GM04503 (cell line): ENCODE data around the gene CHST8.

Source experiments
- DNase-seq: peaks from one replicate; pipeline ENCODE4 v3.0.0-alpha.2; 2012; ENCODE audit warnings: low read depth

Gene CHST8

GRCh38 chr19:33674626-33675367, 53.0 kb downstream of the CHST8 start:
- DNase-seq: no peak

- DNase-seq: no peak
These were observed 53.9 kb downstream of the CHST8 start for GRCh38 chr19:33675501-33676124.

GRCh38 chr19:33676999-33677665, 55.4 kb downstream of the CHST8 start:
- DNase-seq: no peak

- DNase-seq: no peak
These were observed 56.1 kb downstream of the CHST8 start for GRCh38 chr19:33677745-33678426.

GRCh38 chr19:33678796-33679585, 57.2 kb downstream of the CHST8 start:
- DNase-seq: no peak

GRCh38 chr19:33679696-33680095, 57.9 kb downstream of the CHST8 start:
- DNase-seq: no peak

GRCh38 chr19:33681081-33681680, 59.4 kb downstream of the CHST8 start:
- DNase-seq: no peak

- DNase-seq: no peak
These were observed 62.3 kb downstream of the CHST8 start for GRCh38 chr19:33683881-33684537.

GRCh38 chr19:33684538-33685232, 62.9 kb downstream of the CHST8 start:
- DNase-seq: no peak

GRCh38 chr19:33685541-33685940, 63.8 kb downstream of the CHST8 start:
- no peak for DNase-seq

GRCh38 chr19:33686262-33686661, 64.5 kb downstream of the CHST8 start:
- DNase-seq: no peak

GRCh38 chr19:33686687-33687480, 65.1 kb downstream of the CHST8 start:
- DNase-seq: no peak

- no peak for DNase-seq
These were observed 65.9 kb downstream of the CHST8 start for GRCh38 chr19:33687481-33688170.

- no peak for DNase-seq
These were observed 66.6 kb downstream of the CHST8 start for GRCh38 chr19:33688171-33688992.

GRCh38 chr19:33689138-33689746, 67.5 kb downstream of the CHST8 start:
- no peak for DNase-seq

GRCh38 chr19:33689868-33690267, 68.1 kb downstream of the CHST8 start:
- no peak for DNase-seq

GRCh38 chr19:33690378-33691029, 68.8 kb downstream of the CHST8 start:
- DNase-seq: no peak
